Occipital lobe (tissue), 2 donors: Measurements from ENCODE around the gene ATXN1. TPM values are rescaled to one million over a fixed set of nuclear protein-coding genes. Genes with fewer than 3 reads are reported as not detected.
"Not testable (repeated sequence)": the region's sequence is repeated elsewhere in the genome, so short reads cannot be mapped to it uniquely, and the experiment has no call there.

Experiments used
- DNase-seq: peaks from one replicate; lab custom pipeline; 2025; lab: John Stamatoyannopoulos, UW
- total RNA-seq: library from RNA; depleted of rRNA; stranded (reverse); fragments of >200 nt; gene quantifications from one replicate; pipeline ENCODE4 v1.2.3, GENCODE V29; 2014

Gene ATXN1
- total RNA-seq, 1 donor from 2014 or later = 102 TPM

DNA sequence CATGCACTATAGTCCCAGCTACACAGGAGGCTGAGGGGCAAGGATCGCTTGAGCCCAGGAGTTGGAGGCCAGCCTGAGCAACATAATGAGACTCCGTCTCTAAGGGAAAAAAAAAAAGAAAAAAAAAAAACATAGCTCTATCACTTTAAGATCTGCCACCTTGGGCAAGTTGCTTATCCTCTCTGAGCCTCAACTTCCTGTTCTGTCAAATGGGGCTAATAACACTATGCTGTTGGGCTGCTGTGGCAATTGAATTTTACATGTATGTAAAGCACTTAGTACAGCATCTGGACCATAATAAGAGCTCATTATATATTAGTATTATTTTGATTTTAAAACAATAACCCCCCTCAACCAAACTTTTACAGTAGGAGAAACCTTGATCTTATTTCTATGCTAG lies 141.5 kb downstream of the ATXN1 start:
- DNase-seq = no peak

DNA sequence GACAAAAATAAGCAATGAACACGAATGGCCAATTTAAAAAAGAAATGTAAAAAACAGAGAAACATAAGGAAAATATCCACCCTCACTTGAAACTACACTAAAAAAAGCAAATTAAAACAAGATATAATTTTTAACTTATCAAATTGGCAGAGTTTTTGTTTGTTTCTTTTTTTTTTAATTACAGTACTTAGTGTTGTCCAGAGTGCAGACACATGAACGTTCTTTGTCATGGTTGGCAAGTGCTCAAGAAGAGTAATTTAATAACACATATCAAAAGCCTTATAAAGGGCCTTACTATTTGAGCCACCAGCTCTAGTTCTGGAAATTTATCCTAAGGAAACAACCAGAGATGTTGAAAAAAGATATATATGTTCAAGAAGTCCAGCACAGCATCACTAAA lies 142.3 kb downstream of the ATXN1 start:
- DNase-seq = no peak

DNA sequence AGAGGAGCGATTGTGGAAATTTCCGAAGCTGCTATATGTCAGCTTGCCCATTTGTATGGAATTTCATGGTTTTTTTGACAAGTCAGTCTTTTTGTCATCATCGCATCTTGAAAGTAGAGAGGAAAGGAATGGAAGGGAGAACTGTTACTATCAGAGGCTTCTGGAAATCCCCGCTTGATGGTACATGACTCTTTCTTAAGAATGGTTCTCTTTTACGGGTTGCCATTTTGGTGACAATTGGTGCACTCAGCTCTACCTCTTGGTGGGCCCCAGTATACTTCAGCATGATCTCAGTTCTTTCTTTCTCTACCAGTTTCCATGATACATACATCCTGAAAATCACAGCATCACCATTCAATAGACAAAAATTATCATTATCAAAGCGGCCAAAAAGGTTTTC lies 146.0 kb downstream of the ATXN1 start:
- DNase-seq = not testable (repeated sequence)

DNA sequence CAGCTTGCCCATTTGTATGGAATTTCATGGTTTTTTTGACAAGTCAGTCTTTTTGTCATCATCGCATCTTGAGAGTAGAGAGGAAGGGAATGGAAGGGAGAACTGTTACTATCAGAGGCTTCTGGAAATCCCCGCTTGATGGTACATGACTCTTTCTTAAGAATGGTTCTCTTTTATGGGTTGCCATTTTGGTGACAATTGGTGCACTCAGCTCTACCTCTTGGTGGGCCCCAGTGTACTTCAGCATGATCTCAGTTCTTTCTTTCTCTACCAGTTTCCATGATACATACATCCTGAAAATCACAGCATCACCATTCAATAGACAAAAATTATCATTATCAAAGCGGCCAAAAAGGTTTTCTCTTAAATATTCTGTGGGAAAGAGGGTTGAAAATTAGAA lies 147.1 kb downstream of the ATXN1 start:
- DNase-seq = not testable (repeated sequence)

DNA sequence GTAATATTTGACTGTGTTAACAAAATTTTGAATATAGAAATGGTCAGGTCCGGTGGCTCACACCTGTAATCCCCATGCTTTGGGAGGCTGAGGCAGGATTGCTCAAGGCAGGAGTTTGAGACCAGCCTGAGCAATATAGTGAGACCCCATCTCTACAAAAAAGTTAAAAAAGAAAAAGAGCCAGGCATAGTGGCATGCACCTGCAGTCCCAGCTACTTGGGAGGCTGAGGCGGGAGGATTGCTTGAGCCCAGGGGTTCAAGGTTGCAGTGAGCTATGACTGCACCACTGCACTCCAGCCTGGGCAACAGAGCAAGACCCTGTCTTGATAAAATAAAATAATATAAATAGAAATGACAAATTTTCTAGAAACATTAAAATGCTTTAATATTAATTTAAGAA lies 147.8 kb downstream of the ATXN1 start:
- not testable (repeated sequence) for DNase-seq

DNA sequence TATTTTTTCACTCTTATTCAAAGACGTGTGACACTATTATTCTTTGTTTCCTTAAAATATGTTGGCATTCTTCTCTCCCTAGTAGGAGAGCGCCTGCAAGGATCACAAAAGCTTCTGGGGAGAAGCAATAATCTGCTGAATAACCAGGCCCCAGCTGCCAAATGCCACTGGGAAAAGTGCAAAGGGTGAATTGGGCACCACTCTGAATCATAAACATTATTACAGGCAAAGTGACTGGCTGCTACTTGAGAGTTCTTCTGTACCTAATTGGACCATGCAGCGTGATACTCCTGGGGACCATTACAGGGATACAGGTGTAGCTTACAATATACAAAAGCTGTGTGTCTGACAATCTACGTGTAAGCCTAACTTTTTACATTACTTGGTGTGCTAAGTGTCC lies 152.8 kb downstream of the ATXN1 start:
- no peak for DNase-seq

DNA sequence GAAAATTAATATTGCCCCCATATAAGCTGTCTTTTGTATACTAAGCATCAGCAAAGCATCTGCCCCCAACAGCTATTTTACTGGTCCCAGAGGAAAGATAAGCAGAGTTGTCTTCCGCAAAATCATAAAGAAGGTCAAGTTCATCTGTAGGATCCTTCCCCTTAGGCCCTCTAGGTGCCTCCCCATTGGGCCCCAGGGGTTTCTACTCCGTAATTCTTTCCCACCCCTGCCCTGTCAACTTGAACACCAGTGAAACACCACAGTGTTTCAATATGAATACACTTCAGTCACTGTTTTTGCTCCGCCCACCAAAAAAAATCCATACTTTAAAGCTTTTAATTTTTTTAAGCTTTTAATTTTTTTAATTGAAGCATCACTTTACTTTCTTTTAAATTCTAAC lies 159.2 kb downstream of the ATXN1 start:
- no peak for DNase-seq

DNA sequence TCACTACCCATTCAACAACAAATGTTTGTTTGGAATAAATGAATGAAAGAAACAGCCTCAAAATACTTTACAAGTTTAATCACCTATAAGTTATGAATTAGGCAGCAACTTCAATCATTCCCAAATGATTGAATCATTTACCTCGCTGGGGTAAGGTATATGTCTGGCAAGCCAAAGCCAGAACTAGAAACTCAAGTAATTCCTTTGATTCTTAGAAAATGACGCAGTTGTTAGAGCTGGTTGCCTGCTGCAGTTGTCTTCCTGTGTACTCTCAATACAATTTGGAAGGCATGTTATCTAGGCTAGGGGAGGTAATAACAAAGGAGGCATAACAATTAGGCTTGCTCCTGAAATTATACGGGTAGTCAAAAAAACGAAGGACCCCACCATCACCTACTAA lies 160.6 kb downstream of the ATXN1 start:
- no peak for DNase-seq

DNA sequence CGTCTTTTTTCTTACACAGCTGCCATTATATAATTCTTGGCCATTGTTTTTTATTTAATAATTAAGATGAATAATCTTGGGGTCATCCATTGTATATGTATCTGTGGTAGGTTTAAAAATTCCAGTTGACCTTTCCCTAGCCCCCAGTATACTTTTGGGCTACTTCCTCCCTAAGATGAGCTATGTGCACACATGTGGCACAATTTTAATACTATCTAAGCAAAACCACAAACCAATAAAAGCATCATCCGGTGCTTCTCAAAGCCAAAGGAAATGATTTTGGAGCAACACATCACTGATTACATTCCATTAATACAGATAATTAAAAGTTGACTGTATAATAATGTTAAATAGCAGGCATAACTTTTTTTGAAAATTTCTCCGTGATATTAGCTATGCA lies 161.2 kb downstream of the ATXN1 start:
- DNase-seq = no peak

DNA sequence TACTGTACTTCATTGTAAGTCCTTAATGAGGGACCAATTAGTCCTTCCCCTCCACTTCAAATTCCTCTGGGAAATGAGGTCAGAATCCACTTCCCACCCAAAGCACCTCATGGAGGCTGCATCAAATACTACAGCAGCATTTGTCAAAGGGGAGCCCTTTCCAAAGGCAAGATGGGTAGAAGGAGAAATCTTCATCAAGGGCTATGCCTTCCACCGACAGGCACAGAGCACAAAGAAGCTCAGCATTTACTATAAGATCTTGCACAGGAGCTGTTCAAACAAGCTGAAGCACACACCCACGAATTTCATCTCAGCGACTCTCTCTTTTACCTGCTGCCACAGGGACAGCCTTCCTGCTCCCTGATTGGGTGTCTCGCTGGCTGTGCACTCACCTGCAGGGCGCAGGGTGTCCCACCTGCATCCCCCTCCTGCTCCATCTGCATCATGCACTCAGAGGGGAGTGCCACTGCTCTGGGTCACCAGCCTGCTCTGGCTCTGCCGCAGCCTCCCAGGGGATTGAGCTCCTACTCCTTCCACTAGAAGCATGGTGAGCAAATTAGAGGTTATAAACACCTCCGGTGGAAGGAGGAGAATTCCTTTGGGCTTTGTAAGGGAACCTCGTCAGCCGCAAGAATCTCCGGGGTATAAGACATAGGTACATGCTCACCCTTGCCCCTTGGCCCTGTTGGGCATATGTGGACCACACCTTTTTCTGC lies 164.5 kb downstream of the ATXN1 start:
- DNase-seq = no peak

DNA sequence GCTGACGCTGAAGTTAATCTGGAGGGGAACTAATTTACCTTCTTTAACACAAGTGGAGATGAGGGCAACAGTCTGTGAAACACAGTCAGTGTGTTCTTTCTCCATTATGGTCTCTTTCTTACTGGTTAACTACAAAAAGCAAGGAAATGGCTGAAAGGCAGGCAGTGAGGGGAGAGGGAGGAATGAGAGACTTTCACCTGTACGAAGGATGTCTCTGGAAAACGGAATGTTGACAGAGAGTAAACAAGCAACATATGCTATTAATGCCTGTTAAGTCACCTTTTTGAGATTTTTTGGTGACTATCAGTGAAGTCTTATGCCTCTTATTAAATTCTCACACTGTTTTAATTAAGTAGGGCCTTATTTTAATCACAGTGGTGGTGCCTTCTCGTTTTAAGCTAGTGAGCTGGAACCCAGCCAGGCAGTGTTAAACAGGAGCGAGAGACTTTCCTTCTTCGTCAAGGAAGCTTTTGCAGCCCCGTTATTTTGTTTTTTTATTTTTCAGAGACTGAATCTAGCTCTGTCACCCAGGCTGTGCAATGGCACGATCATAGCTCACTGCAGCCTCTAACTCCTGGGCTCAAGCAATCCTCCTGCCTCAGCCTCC lies 165.6 kb downstream of the ATXN1 start:
- no peak for DNase-seq

DNA sequence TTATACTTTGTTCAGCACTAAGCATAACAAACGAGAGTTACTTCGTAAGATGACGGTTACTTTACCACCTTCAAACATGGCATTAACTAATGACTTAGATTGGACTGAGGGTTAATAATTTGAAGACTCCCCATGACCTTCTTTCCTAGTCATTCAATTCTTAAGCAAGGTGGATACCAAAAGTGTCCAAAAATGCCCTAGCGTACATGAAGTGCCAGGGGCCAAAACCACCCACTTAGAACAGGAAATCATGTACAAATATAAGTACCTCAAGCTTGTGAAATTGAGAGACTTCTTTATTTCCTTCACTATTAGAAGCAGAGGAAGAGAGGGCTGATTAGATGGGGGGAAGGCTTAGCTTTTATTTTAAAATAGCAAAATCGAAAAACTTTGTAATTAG lies 166.4 kb downstream of the ATXN1 start:
- DNase-seq = no peak

DNA sequence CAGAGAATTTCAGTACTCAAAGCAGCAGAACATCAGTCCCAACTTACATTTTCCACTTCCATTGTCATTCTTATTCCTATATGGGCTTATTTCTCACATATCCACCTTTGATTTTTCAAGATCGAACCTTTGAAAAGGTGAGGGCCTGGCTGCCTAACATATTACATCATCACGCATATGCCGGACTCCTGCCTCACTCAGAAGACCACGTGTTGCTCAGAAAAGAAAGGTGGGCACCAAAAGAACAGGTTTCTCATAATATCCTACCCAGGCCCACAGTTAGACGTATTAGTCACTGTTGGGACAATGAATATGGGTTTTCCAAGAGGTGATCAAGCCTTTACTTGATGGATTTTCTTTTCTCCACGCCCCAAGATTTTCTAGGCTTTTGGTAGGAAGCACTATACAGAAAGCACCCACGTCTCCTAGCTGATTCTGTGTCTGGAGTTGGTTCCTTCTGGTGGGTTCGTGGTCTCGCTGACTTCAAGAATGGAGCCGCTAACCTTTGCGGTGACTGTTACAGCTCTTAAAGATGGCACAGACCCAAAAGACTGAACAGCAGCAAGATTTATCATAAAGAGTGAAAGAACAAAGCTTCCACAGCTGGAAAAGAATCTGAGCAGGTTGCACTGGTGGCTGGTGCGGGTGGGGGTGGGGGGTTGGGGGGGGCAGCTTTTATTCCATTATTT lies 168.9 kb downstream of the ATXN1 start:
- no peak for DNase-seq

DNA sequence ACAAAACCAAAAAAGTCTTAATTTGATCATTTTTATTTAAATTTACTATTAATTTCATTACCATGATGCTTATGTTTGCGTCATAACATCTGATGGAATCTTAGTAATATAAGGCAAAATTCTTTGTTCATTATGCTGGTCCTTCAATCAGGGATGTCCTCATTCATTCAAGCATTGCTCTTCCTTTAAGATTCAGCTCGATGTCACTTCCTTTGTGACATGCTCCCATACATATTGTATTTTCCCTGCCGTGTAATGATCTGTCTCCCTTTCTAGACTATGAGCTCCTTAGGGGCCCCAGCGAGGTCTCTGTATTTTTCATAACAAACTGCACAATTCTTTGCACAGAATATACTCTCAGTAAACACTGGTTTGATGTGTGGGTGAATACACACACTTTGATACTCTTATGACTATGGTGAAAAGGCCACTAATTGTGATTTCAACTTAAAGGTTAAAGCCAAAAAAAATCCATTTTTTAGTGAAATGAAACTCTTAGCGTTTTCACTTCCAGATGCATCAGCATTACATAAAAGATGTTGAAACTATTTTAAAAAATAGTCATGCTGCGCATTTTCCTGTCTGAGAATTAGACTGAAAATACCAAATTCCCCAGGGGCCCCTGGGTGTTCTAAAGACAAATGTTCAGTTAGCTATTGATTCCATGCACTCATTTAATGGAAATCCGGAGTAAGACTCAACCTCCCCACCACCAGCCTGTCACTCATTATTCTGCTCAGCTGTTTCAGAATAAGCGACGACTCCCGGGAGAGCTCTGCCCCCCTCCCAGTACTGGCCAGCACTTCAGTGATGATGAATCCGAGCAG lies 169.7 kb downstream of the ATXN1 start:
- DNase-seq = no peak

DNA sequence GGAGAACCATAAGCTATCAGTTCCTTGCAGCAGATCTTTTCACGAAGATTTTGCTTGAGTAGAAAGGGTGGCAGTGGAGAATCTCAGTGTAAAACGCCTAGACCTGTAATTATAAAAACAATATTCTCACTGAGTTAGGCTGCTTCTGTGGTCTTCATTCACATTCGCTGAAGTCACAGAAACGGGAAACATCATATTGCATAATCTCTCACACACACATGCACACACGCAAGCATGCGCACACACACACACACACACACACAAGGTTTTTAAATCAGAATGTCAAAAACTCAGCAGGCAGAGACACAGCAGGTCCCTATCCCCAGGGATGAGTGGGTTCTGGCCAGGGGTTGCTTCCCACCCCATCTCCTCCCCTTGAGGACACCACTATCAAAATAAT lies 175.5 kb downstream of the ATXN1 start:
- DNase-seq = no peak

DNA sequence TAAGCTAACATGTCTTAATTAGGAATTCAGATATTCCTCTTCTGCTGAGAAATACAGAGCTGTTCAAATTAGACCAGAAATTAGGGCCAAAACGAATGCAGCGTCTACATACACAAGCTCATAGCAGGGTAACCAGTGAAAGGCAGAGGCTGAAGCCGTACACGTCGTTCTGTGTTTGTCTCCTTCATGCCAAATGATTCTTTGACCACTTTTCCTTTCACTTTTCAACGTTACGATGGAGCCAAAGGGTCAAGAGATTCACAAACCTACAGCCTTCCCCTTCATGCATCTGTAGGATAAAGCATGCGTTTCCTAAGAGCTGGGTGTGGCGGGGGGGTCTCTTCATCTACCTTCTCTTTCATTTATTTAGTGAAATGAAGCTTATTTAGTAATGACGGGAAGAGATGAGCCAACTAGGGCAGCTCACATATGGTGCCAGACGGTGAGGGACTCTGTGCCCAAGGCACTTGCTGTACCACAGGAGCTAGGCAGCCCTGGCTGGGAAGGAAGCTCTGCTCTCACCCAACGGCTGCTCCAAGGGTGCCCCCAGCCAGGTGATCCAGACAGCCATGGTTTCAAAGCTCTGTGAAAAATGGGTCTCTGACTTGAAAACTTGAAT lies 178.0 kb downstream of the ATXN1 start:
- DNase-seq = peak; percentile 20

DNA sequence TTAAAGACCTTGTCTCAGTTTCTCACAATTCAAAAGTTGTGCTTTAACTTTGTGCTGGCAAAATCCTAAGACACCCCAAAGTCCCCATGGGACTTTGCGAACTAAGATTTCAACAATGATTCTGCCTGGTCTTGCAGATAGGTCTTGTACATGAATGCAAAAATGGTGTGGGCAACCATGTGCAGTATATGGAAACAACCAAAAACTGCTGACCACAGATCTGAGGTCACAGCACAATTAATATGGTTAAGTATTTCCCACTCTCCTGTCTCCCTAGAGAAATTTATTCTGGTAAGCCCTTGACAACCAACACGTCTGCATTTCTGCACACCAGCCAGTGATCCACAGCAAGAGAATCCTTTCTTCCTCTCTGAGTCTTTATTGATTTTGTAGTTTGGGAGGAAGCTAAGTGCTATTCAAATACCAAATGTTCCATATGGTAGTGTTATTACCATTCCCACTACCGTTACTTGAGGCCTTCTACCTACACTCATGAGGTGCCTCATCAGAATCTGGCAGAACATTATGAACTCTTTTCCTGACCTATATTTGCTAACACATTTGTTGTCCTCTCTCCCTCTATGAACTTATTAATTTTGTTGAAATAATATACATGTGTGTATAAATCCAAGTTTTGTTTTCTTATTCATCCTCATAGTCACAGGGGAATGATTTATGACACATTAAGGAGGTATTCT lies 178.7 kb downstream of the ATXN1 start:
- DNase-seq = no peak

DNA sequence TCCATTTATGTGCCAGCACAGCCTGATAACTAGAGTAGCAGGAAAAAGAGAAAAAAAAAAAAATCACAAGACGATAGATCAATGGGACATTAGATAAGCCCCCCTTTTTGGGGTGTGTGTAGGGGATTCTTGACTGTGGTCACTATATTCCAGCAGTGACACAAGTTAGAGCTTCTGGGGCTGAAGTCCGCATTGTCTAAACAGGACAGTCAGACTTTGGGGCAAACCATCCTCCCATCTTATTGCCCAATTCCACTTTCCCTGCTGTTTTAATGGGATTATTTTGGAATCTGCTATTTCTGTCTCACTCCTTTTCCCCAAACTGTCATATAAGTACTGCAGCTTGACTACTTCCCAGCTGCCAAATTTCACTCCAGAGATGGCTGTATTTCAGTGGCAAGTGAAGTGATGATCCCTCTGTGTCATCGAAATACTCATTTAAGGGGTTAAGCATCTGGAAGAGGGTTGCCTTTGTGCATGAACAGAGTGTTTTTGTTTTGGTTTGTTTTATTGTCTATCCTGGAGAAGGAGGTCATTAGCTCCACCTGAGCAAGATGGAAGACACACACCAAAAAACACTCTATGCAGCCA lies 182.5 kb downstream of the ATXN1 start:
- no peak for DNase-seq

DNA sequence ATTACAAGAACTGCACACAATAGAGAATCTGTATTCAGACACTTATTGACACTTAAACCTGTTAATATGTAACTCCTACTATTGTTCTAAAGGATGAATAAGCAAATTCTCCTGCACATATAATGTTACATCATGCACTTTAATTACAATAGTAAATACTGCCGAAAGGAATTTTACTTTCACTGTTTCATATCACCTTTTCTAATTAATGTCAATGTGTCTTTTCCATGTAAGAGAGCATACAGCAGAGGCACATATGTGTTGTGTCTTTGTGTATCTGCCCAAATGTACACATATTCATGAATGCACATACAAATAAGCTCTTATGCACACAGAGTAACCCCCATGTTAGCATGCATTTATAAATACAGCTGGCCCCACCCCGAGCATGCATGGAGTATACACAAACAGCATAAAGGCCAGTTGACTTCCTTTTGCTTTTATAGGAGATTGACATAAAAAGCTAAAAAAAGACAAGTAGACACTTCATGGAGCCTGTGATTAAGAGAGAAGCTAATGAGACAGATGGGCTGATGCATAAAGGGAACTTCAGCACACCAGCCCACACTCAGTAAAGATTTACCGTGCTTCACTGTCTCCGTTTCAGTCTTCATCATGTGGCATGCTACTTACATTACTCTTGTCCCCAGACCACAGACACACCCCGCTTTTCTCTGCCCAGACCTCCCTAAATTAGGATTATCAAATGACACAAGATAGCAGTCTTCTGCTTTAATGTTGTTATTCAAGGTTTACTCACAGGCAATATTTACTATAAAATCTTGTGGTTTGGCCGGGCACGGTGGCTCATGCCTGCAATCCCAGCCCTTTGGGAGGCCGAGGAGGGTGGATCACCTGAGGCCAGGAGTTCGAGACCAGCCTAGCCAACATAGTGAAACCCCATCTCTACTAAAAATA lies 184.6 kb downstream of the ATXN1 start:
- no peak for DNase-seq
